AG04449 (cell line): ENCODE data around the gene PCDHA10.
"Not testable (repeated sequence)": the region's sequence is repeated elsewhere in the genome, so short reads cannot be mapped to it uniquely, and the experiment has no call there.

Source experiments
- CTCF ChIA-PET: fragments of 350-600 bp; formaldehyde crosslinking; extraction: SDS; loops from one replicate; lab custom pipeline; 2021; ENCODE audit warnings: antibody characterized with exemption; lab: Yijun Ruan, JAX
- POLR2A ChIA-PET: fragments of 400-600, 350-600 bp; formaldehyde crosslinking; extraction: SDS; loops from one replicate; lab custom pipeline; 2020; ENCODE audit warnings: antibody characterized with exemption, inconsistent platforms; lab: Yijun Ruan, JAX
- DNase-seq: peaks from one replicate; pipeline ENCODE4 v3.0.0-alpha.2; 2010; ENCODE audit warnings: low read depth, low spot score
- H3K4me3 ChIP-seq: 2 replicates; pipeline ENCODE4 v1.5.1; 2011; ENCODE audit warnings: low read depth, mild to moderate bottlenecking, control low read depth, low read length
- TF ChIP-seq, protein P1 (sequence below): IDR thresholded peaks from one replicate; pipeline ENCODE4 v1.5.1; 2011; ENCODE audit warnings: mild to moderate bottlenecking, moderate library complexity, low read length, control low read depth, inconsistent platforms; ENCODE audit not compliant: insufficient read depth; ENCODE audit errors: missing control alignments

Gene PCDHA10

DNA sequence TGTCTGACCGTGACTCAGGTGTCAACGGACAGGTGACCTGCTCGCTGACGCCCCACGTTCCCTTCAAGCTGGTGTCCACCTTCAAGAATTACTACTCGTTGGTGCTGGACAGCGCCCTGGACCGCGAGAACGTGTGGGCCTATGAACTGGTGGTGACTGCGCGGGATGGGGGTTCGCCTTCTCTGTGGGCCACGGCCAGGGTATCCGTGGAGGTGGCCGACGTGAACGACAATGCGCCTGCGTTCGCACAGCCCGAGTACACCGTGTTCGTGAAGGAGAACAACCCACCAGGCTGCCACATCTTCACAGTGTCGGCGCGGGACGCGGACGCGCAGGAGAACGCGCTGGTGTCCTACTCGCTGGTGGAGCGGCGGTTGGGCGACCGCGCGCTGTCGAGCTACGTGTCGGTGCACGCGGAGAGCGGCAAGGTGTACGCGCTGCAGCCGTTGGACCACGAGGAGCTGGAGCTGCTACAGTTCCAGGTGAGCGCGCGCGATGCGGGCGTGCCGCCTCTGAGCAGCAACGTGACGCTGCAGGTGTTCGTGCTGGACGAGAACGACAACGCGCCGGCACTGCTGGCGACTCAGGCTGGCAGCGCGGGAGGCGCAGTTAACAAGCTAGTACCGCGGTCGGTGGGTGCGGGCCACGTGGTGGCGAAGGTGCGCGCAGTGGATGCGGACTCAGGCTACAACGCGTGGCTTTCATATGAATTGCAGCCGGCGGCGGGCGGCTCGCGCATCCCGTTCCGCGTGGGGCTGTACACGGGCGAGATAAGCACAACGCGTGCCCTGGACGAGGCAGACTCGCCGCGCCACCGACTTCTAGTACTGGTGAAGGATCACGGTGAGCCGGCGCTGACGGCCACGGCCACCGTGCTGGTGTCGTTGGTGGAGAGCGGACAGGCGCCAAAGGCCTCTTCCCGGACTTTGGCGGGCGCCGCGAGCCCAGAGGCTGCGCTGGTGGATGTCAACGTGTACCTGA, 14.8 kb downstream of the PCDHA10 start:
- TF ChIP-seq, protein P1, sequence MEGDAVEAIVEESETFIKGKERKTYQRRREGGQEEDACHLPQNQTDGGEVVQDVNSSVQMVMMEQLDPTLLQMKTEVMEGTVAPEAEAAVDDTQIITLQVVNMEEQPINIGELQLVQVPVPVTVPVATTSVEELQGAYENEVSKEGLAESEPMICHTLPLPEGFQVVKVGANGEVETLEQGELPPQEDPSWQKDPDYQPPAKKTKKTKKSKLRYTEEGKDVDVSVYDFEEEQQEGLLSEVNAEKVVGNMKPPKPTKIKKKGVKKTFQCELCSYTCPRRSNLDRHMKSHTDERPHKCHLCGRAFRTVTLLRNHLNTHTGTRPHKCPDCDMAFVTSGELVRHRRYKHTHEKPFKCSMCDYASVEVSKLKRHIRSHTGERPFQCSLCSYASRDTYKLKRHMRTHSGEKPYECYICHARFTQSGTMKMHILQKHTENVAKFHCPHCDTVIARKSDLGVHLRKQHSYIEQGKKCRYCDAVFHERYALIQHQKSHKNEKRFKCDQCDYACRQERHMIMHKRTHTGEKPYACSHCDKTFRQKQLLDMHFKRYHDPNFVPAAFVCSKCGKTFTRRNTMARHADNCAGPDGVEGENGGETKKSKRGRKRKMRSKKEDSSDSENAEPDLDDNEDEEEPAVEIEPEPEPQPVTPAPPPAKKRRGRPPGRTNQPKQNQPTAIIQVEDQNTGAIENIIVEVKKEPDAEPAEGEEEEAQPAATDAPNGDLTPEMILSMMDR, result no peak
- no peak overlapping the region for H3K4me3 ChIP-seq
- POLR2A ChIA-PET, result no interaction called here
- CTCF ChIA-PET, result no interaction called here
- no peak for DNase-seq

DNA sequence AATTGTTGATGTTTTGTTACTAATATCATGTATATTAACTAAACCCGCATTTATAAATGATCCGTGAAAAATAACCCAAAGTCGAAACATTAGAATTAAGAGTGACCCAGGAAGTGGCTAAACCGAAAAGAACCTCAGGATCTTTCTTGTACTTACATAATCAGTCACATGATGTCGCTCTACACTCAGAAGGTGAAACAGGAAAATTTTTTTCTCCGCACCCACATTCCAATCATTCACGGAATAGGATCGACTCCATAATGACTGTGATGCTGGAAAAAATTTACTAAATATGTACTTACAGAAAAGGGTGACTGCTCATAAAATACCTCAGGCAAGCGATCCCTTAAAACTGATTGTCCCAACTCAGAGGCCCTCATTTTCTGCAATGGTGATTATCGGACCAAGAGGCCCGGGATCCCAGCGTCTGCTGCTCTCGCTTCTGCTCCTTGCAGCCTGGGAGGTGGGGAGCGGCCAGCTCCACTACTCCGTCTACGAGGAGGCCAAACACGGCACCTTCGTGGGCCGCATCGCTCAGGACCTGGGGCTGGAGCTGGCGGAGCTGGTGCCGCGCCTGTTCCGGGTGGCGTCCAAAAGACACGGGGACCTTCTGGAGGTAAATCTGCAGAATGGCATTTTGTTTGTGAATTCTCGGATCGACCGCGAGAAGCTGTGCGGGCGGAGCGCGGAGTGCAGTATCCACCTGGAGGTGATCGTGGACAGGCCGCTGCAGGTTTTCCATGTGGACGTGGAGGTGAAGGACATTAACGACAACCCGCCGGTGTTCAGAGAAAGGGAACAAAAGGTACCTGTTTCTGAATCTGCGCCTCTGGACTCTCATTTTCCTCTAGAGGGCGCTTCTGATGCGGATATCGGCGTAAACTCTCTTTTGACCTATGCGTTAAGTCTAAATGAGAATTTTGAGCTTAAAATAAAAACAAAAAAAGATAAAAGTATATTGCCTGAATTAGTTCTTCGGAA, 19.7 kb downstream of the PCDHA10 start, which contains the start of gene PCDHA12:
Gene PCDHA12 (plus strand): TSS at position 224 of the 981 bp plus-strand sequence. CDS start 165 bp downstream, at position 389.
- DNase-seq, result no peak
- H3K4me3 ChIP-seq, result no peak within 1 kb of the TSS
- CTCF ChIA-PET, result no interaction called here
- TF ChIP-seq, protein P1, result no peak
- POLR2A ChIA-PET, result no interaction called here

GRCh38 chr5:140876541-140877261, 21.0 kb downstream of the PCDHA10 start:
- POLR2A ChIA-PET, CTCF ChIA-PET: not testable (repeated sequence)

DNA sequence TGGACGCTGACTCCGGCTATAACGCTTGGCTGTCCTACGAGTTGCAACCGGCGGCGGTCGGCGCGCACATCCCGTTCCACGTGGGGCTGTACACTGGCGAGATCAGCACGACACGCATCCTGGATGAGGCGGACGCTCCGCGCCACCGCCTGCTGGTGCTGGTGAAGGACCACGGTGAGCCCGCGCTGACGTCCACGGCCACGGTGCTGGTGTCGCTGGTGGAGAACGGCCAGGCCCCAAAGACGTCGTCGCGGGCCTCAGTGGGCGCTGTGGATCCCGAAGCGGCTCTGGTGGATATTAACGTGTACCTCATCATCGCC, 21.5 kb downstream of the PCDHA10 start:
- POLR2A ChIA-PET, result no interaction called here

More at GRCh38 chr5:140876541-140877261, 21.0 kb downstream of the PCDHA10 start:
- not testable (repeated sequence) for DNase-seq, H3K4me3 ChIP-seq

DNA sequence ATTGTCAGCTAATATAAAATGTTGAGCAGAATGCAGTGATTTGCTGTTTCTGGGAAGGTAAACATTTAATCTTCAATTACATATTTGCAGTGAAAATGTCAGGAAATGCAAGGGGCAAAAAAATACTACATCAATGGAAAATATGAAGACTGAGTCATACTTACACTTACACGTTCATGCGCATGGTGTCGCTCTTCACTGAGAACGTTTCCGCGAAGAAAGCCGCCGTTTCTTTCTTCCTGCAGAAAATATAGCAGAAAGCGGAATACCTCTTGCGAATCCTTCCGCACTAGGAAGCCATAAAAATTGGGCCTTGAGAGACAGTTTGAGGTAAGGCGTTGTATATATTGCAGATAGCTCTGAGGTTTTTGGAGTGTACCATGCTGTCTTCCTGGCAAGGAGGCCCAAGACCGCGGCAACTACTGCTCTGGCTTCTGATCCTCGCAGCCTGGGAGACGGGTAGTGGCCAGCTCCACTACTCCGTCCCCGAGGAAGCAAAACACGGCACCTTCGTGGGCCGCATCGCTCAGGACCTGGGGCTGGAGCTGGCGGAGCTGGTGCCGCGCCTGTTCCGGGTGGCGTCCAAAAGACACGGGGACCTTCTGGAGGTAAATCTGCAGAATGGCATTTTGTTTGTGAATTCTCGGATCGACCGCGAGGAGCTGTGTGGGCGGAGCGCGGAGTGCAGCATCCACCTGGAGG, 26.3 kb downstream of the PCDHA10 start, which contains the start of gene PCDHA13:
Gene PCDHA13 (plus strand): TSS at position 236 of the 702 bp plus-strand sequence. CDS start 145 bp downstream, at position 381.
- POLR2A ChIA-PET, result no interaction called here
- DNase-seq, result no peak

More for the DNA sequence above, 21.5 kb downstream of the PCDHA10 start:
- TF ChIP-seq, protein P1, result no peak
- DNase-seq, result no peak
- H3K4me3 ChIP-seq, result no peak overlapping the region
- CTCF ChIA-PET, result no interaction called here

More for the DNA sequence above, 26.3 kb downstream of the PCDHA10 start, which contains the start of gene PCDHA13:
- H3K4me3 ChIP-seq, result no peak within 1 kb of the TSS
- CTCF ChIA-PET, result no interaction called here
- TF ChIP-seq, protein P1, result no peak
